IMR-90 (cell line): Measurements from ENCODE around the gene DLGAP4. TPM values are rescaled to one million over a fixed set of nuclear protein-coding genes. Genes with fewer than 3 reads are reported as not detected.

Experiments
- ATAC-seq: fragments of 200-7000 bp; cut with Tn5 transposase; 2 replicates; pipeline ENCODE4 v1.9.1; 2020; ENCODE audit warnings: low read depth, mild to moderate bottlenecking, moderate library complexity
- BruUV-seq: library from RNA; stranded (reverse); fragments of 400-500 nt; replicated peaks from 2 replicates; lab custom pipeline; 2021; lab: Mats Ljungman, UMichigan
- CTCF ChIA-PET: fragments of 300-600 bp; formaldehyde crosslinking; extraction: SDS; loops from one replicate; lab custom pipeline; 2021; ENCODE audit warnings: antibody characterized with exemption; lab: Yijun Ruan, JAX
- POLR2A ChIA-PET: fragments of 300-600 bp; sonication (Branson Sonifier 250); formaldehyde crosslinking; loops from one replicate; lab custom pipeline; 2022; ENCODE audit warnings: antibody characterized with exemption; ENCODE audit not compliant: unreplicated experiment; lab: Charles Lee
- DNase-seq: peaks from one replicate; pipeline ENCODE4 v3.0.0; 2013
- H2AFZ ChIP-seq: replicated peaks from 2 replicates; pipeline ENCODE3; 2013; ENCODE audit warnings: low read length, mild to moderate bottlenecking; ENCODE audit not compliant: poor library complexity
- H2AK5ac ChIP-seq: 2 replicates; pipeline ENCODE4 v1.6.1; 2013; ENCODE audit warnings: low read depth, low read length, inconsistent platforms
- H2AK9ac ChIP-seq: replicated peaks from 2 replicates; pipeline ENCODE3; 2013; ENCODE audit warnings: mild to moderate bottlenecking, low read depth, low read length, moderate library complexity; ENCODE audit not compliant: poor library complexity
- H2BK120ac ChIP-seq: 2 replicates; pipeline ENCODE4 v1.6.1; 2013; ENCODE audit warnings: low read depth, low read length, inconsistent platforms
- H2BK15ac ChIP-seq: 3 replicates; pipeline ENCODE4 v1.6.1; 2013; ENCODE audit warnings: low read depth, low read length, inconsistent platforms
- H2BK20ac ChIP-seq: 2 replicates; pipeline ENCODE4 v1.6.1; 2013; ENCODE audit warnings: low read depth, mild to moderate bottlenecking, inconsistent platforms, low read length, moderate library complexity
- H2BK5ac ChIP-seq: 2 replicates; pipeline ENCODE4 v1.6.1; 2013; ENCODE audit warnings: mild to moderate bottlenecking, low read depth, low read length, inconsistent platforms; ENCODE audit not compliant: poor library complexity, severe bottlenecking
- H3K14ac ChIP-seq: replicated peaks from 2 replicates; pipeline ENCODE4 v1.6.1; 2013; ENCODE audit warnings: low read depth, low read length, inconsistent platforms
- H3K18ac ChIP-seq: 2 replicates; pipeline ENCODE4 v1.6.1; 2013; ENCODE audit warnings: low read depth, low read length, control low read depth
- H3K23ac ChIP-seq: 2 replicates; pipeline ENCODE4 v1.6.1; 2013; ENCODE audit warnings: low read depth, low read length, inconsistent platforms
- H3K27ac ChIP-seq: 2 replicates; pipeline ENCODE4 v1.5.1; 2013; ENCODE audit warnings: mild to moderate bottlenecking, control low read depth, low read length; ENCODE audit not compliant: insufficient read depth
- H3K27me3 ChIP-seq: 2 replicates; pipeline ENCODE4 v1.6.1; 2013; ENCODE audit warnings: low read length; ENCODE audit not compliant: control insufficient read depth, insufficient read depth
- H3K36me3 ChIP-seq: 2 replicates; pipeline ENCODE4 v1.6.1; 2013; ENCODE audit warnings: low read length, mixed read lengths; ENCODE audit not compliant: control insufficient read depth, insufficient read depth
- H3K4ac ChIP-seq: 2 replicates; pipeline ENCODE4 v1.6.1; 2013; ENCODE audit warnings: low read depth, low read length, inconsistent platforms
- H3K4me1 ChIP-seq: 2 replicates; pipeline ENCODE4 v1.6.1; 2013; ENCODE audit warnings: low read length, mixed read lengths; ENCODE audit not compliant: control insufficient read depth, insufficient read depth
- H3K4me2 ChIP-seq: 2 replicates; pipeline ENCODE4 v1.6.1; 2013; ENCODE audit warnings: low read depth, mild to moderate bottlenecking, control low read depth, low read length, moderate library complexity
- H3K4me3 ChIP-seq: 2 replicates; pipeline ENCODE4 v1.5.1; 2013; ENCODE audit warnings: low read depth, mild to moderate bottlenecking, control low read depth, low read length, moderate library complexity; ENCODE audit not compliant: insufficient read depth
- H3K56ac ChIP-seq: 2 replicates; pipeline ENCODE4 v1.6.1; 2013; ENCODE audit warnings: low read length, inconsistent platforms; ENCODE audit not compliant: insufficient read depth; ENCODE audit errors: extremely low read depth
- H3K79me1 ChIP-seq, 2 experiments: 2 replicates each; pipeline ENCODE4 v1.6.1; 2013; ENCODE audit warnings: low read length in 2 of 2, inconsistent platforms in 1 of 2, low read depth in 1 of 2
- H3K9ac ChIP-seq: 2 replicates; pipeline ENCODE4 v1.6.1; 2013; ENCODE audit warnings: low read depth, low read length, control low read depth
- H3K9me1 ChIP-seq: 2 replicates; pipeline ENCODE4 v1.6.1; 2013; ENCODE audit warnings: low read length, inconsistent platforms; ENCODE audit not compliant: insufficient read depth
- H3K9me3 ChIP-seq: 2 replicates; pipeline ENCODE4 v1.6.1; 2013; ENCODE audit warnings: low read length; ENCODE audit not compliant: control insufficient read depth, insufficient read depth
- H4K20me1 ChIP-seq: 2 replicates; pipeline ENCODE4 v1.6.1; 2013; ENCODE audit warnings: low read length, inconsistent platforms; ENCODE audit not compliant: insufficient read depth
- H4K5ac ChIP-seq: 2 replicates; pipeline ENCODE4 v1.6.1; 2013; ENCODE audit warnings: mild to moderate bottlenecking, low read depth, low read length, control low read depth
- H4K8ac ChIP-seq, 2 experiments: 2 replicates each; pipeline ENCODE4 v1.6.1; 2013; ENCODE audit warnings: low read depth in 2 of 2, low read length in 2 of 2, control low read depth in 1 of 2, inconsistent platforms in 1 of 2
- H4K91ac ChIP-seq: 2 replicates; pipeline ENCODE4 v1.6.1; 2013; ENCODE audit warnings: low read depth, low read length, inconsistent platforms; ENCODE audit not compliant: insufficient read depth
- BHLHE40 ChIP-seq: fragments of 150-350 bp; IDR thresholded peaks from 2 replicates; pipeline ENCODE4 v1.6.1; 2016; ENCODE audit warnings: mild to moderate bottlenecking, low read depth, low read length
- CEBPB ChIP-seq: IDR thresholded peaks from 2 replicates; pipeline ENCODE4 v1.6.1; 2012; ENCODE audit warnings: low read depth, low read length, improper control_type of control experiment
- CHD1 ChIP-seq: IDR thresholded peaks from 2 replicates; pipeline ENCODE4 v1.6.1; 2012; ENCODE audit warnings: low read depth, low read length, improper control_type of control experiment
- CTCF ChIP-seq: conservative IDR thresholded peaks from 2 replicates; pipeline ENCODE4 v1.5.1; 2012; ENCODE audit warnings: mild to moderate bottlenecking, low read depth, low read length, improper control_type of control experiment
- ELK1 ChIP-seq: fragments of 150-350 bp; IDR thresholded peaks from 2 replicates; pipeline ENCODE4 v1.6.1; 2016; ENCODE audit warnings: low read depth, mild to moderate bottlenecking, low read length, moderate library complexity, borderline replicate concordance
- FOS ChIP-seq: fragments of 150-350 bp; IDR thresholded peaks from 2 replicates; pipeline ENCODE4 v1.6.1; 2016; ENCODE audit warnings: low read depth, low read length
- MAFK ChIP-seq: IDR thresholded peaks from 2 replicates; pipeline ENCODE4 v1.6.1; 2012; ENCODE audit warnings: low read depth, low read length, improper control_type of control experiment
- MAZ ChIP-seq: IDR thresholded peaks from 2 replicates; pipeline ENCODE4 v1.6.1; 2012; ENCODE audit warnings: low read depth, mild to moderate bottlenecking, low read length, improper control_type of control experiment, moderate library complexity, borderline replicate concordance
- MXI1 ChIP-seq: IDR thresholded peaks from 2 replicates; pipeline ENCODE4 v1.6.1; 2012; ENCODE audit warnings: low read depth, mild to moderate bottlenecking, low read length, moderate library complexity, borderline replicate concordance
- NFE2L2 ChIP-seq: fragments of 150-350 bp; IDR thresholded peaks from 2 replicates; pipeline ENCODE4 v1.6.1; 2016; ENCODE audit warnings: low read depth, mild to moderate bottlenecking, low read length
- POLR2A ChIP-seq: IDR thresholded peaks from 2 replicates; pipeline ENCODE4 v1.6.1; 2012; ENCODE audit warnings: mild to moderate bottlenecking, low read depth, low read length
- RAD21 ChIP-seq: IDR thresholded peaks from 2 replicates; pipeline ENCODE4 v1.6.1; 2012; ENCODE audit warnings: low read length, improper control_type of control experiment
- RCOR1 ChIP-seq: IDR thresholded peaks from 2 replicates; pipeline ENCODE4 v1.6.1; 2012; ENCODE audit warnings: mild to moderate bottlenecking, low read length, improper control_type of control experiment; ENCODE audit not compliant: insufficient replicate concordance
- RFX5 ChIP-seq: IDR thresholded peaks from 2 replicates; pipeline ENCODE4 v1.8.0; 2012; ENCODE audit warnings: low read depth, mild to moderate bottlenecking, low read length, moderate library complexity
- SMC3 ChIP-seq: fragments of 150-350 bp; IDR thresholded peaks from 2 replicates; pipeline ENCODE4 v1.6.1; 2016; ENCODE audit warnings: low read depth, mild to moderate bottlenecking, antibody characterized with exemption, low read length, moderate library complexity
- WGBS, 2 experiments: methylation state at CpG; one replicate each; pipeline versions ENCODE4 v1.1.5 to v1.1.7; 2013; ENCODE audit warnings: missing lambda C conversion rate in 2 of 2; ENCODE audit not compliant: insufficient read length in 1 of 2; ENCODE audit errors: extremely low coverage in 2 of 2; 5-methylcytosine and 5-hydroxymethylcytosine counted together
- dilution Hi-C: fragments of 300-500 bp; cut with HindIII; formaldehyde crosslinking; loops from one replicate; pipeline ENCODE4 v1.14.3; 2018; ENCODE audit warnings: low sequenced_read_pairs; ENCODE audit not compliant: unreplicated experiment
- in situ Hi-C: fragments of 300-500 bp; cut with MboI; formaldehyde crosslinking; loops from 3 replicates; pipeline ENCODE4 v1.14.3; 2019; ENCODE audit warnings: low sequenced_read_pairs, inconsistent platforms, mixed read lengths
- intact Hi-C: fragments of 100-400 bp; cut with micrococcal nuclease; formaldehyde crosslinking; loops from 2 replicates; pipeline ENCODE4 v1.10.0; 2022
- polyA plus RNA-seq, 3 experiments: library from polyadenylated mRNA; depleted of rRNA; stranded (reverse); fragments of >200 nt; gene quantifications; 2 replicates each; pipeline ENCODE4 v1.2.3, GENCODE V29; 2012; ENCODE audit warnings: low replicate concordance in 1 of 3
- total RNA-seq: library from RNA; depleted of rRNA; stranded (reverse); fragments of >200 nt; gene quantifications from 2 replicates; pipeline ENCODE4 v1.2.3, GENCODE V29; 2012
- TF ChIP-seq, protein P1 (sequence below): fragments of 150-350 bp; IDR thresholded peaks from 2 replicates; pipeline ENCODE4 v1.6.1; 2017; ENCODE audit warnings: mild to moderate bottlenecking, antibody characterized with exemption, low read length, low read depth

The DLGAP4 gene
- total and polyA plus RNA-seq, 2 of the 4 experiments (the other 2 are of a cell fraction): 32.3 to 73.2 TPM

GRCh38 chr20:36507746-36508145 is 201.6 kb downstream of the DLGAP4 start:
- in situ Hi-C loops (no loop called here), dilution Hi-C loops (no loop called here), intact Hi-C loops (no loop called here)
- Histone ChIP-seq H3K14ac (no peak overlapping the region), H2AK5ac (no peak overlapping the region), H2BK15ac (no peak overlapping the region), H3K4me3 (no peak overlapping the region), H3K4me1 (no peaks in the 10 kb centered on the region), H3K27ac (no peak overlapping the region), H2BK120ac (no peak overlapping the region), H3K18ac (no peak overlapping the region), H4K20me1 (peaks cover 40% of the 10 kb centered on the region), H3K4me2 (no peak overlapping the region), H3K4ac (no peak overlapping the region), H3K9me1 (peaks cover 7% of the 10 kb centered on the region), H3K9ac (no peak overlapping the region), H2BK20ac (no peak overlapping the region), H4K91ac (no peak overlapping the region), H4K5ac (no peak overlapping the region), H3K9me3 (no peaks in the 10 kb centered on the region), H2AK9ac (no peak overlapping the region), H3K79me1 (peaks cover 31 to 61% of the 10 kb centered on the region in 2 experiments), H3K27me3 (no peaks in the 10 kb centered on the region), H3K36me3 (peaks cover 36% of the 10 kb centered on the region), H3K56ac (no peak overlapping the region), H3K23ac (no peak overlapping the region), H4K8ac (no peak overlapping the region), H2BK5ac (no peak overlapping the region), H2AFZ (peak overlapping the region; percentile 23)
- BruUV-seq: no TSS peak
- TF ChIP-seq MAZ (no peak), MXI1 (no peak), RAD21 (no peak), RFX5 (no peak), SMC3 (no peak), BHLHE40 (no peak), POLR2A (no peak), CTCF (no peak), ELK1 (no peak), RCOR1 (no peak), MAFK (no peak), CEBPB (no peak), CHD1 (no peak), NFE2L2 (no peak), FOS (no peak)
- TF ChIP-seq, protein P1, sequence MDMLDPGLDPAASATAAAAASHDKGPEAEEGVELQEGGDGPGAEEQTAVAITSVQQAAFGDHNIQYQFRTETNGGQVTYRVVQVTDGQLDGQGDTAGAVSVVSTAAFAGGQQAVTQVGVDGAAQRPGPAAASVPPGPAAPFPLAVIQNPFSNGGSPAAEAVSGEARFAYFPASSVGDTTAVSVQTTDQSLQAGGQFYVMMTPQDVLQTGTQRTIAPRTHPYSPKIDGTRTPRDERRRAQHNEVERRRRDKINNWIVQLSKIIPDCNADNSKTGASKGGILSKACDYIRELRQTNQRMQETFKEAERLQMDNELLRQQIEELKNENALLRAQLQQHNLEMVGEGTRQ: no peak
- ATAC-seq (no peak), DNase-seq (no peak)
- CTCF ChIA-PET: interaction anchor here (0.6 kb wide), 1 partner anchor 10 kb away, joined by 3 read pairs; no protein-coding TSS in a partner anchor
- WGBS, 2 experiments: 100% methylated on average over 1 of the region's 6 CpGs; no CpG with 5 or more reads in 1 of the 2 experiments
- POLR2A ChIA-PET: no interaction called here
